ENCODE results near the gene GPR151. TPM values are rescaled to one million over a fixed set of nuclear protein-coding genes. Genes with fewer than 3 reads are reported as not detected.

Gene GPR151
- polyA plus RNA-seq, 1 donor from 2014 or later = 1.0 TPM

GRCh38 chr5:146533882-146534281 is 17.9 kb upstream of the GPR151 start:
- Histone ChIP-seq H3K9me2 (ENCODE audit: insufficient read depth, low read length) (no peaks in the 10 kb centered on the region), H3K36me3 (ENCODE audit: insufficient read depth, low read length) (no peaks in the 10 kb centered on the region), H3K79me2 (replicated peaks; ENCODE audit: insufficient read depth, low read length) (no peaks in the 10 kb centered on the region), H3K9ac (ENCODE audit: low read length) (no peak overlapping the region), H3K9me3 (ENCODE audit: low read length) (no peaks in the 10 kb centered on the region), H3F3A (ENCODE audit: insufficient read depth, low read length, poor library complexity, severe bottlenecking) (no peaks in the 10 kb centered on the region), H4K20me1 (ENCODE audit: insufficient read depth) (no peaks in the 10 kb centered on the region), H2AFZ (ENCODE audit: low read depth, low read length) (no peak overlapping the region), H3K4me2 (ENCODE audit: low read length) (no peak overlapping the region), H3K27me3 (ENCODE audit: insufficient read depth, low read depth, low read length) (no peaks in the 10 kb centered on the region), H3K4me3 (ENCODE audit: low read length) (no peak overlapping the region), H3K27ac (ENCODE audit: low read length) (no peak overlapping the region)
- no peak for TF ChIP-seq EP300 (conservative IDR thresholded peaks at IDR 0.05; ENCODE audit: poor library complexity, severe bottlenecking)
- TF ChIP-seq EZH2 (IDR thresholded peaks at IDR 0.05; ENCODE audit: borderline replicate concordance, insufficient read depth, low read length, poor library complexity, severe bottlenecking) = no peak
- no peak for TF ChIP-seq RAD21 (conservative IDR thresholded peaks at IDR 0.05)
- TF ChIP-seq SMC3 (conservative IDR thresholded peaks at IDR 0.05; ENCODE audit: poor library complexity) = no peak
- TF ChIP-seq REST (IDR thresholded peaks at IDR 0.05; ENCODE audit: borderline replicate concordance) = no peak
- TF ChIP-seq POLR2AphosphoS5 (IDR thresholded peaks at IDR 0.05) = no peak
- no peak for TF ChIP-seq TAF1 (IDR thresholded peaks at IDR 0.05; ENCODE audit: low read depth)
- TF ChIP-seq, protein P1, sequence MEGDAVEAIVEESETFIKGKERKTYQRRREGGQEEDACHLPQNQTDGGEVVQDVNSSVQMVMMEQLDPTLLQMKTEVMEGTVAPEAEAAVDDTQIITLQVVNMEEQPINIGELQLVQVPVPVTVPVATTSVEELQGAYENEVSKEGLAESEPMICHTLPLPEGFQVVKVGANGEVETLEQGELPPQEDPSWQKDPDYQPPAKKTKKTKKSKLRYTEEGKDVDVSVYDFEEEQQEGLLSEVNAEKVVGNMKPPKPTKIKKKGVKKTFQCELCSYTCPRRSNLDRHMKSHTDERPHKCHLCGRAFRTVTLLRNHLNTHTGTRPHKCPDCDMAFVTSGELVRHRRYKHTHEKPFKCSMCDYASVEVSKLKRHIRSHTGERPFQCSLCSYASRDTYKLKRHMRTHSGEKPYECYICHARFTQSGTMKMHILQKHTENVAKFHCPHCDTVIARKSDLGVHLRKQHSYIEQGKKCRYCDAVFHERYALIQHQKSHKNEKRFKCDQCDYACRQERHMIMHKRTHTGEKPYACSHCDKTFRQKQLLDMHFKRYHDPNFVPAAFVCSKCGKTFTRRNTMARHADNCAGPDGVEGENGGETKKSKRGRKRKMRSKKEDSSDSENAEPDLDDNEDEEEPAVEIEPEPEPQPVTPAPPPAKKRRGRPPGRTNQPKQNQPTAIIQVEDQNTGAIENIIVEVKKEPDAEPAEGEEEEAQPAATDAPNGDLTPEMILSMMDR (IDR thresholded peaks at IDR 0.05; ENCODE audit: poor library complexity, severe bottlenecking) = no peak
- TF ChIP-seq MXI1 (conservative IDR thresholded peaks at IDR 0.05; ENCODE audit: poor library complexity, severe bottlenecking) = no peak

DNA sequence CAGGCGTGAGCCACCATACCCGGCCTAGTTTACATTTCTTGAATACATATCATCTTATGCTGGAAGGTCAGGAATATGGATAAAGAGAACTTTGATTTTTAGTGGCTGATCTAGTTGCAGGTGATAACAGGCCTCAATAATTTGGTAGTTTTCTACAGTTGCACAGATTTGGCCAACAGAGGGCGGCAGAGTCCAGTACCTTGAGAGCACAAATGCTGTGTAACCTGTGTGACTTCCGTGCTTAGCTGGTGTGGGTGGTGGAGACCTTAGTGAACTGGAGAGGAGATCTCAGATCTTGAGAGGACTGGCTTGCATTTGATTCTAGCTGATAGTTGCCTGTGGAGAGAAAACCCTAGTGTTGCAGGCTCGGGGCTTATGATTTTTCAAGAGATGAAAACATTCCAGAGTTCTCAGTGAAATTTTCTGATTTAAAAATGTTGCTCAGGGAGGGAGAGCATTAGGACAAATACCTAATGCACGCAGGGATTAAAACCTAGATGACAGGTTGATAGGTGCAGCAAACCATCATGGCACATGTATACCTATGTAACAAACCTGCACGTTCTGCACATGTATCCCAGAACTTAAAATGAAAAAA is 17.4 kb upstream of the GPR151 start:
- Histone ChIP-seq H3K4me2 (ENCODE audit: low read length) (no peak overlapping the region), H3K4me3 (ENCODE audit: low read length) (no peak overlapping the region), H3K27ac (ENCODE audit: low read length) (no peak overlapping the region), H3F3A (ENCODE audit: insufficient read depth, low read length, poor library complexity, severe bottlenecking) (no peaks in the 10 kb centered on the region), H2AFZ (ENCODE audit: low read depth, low read length) (no peak overlapping the region), H3K79me2 (replicated peaks; ENCODE audit: insufficient read depth, low read length) (no peaks in the 10 kb centered on the region), H3K9me3 (ENCODE audit: low read length) (no peaks in the 10 kb centered on the region), H3K9ac (ENCODE audit: low read length) (no peak overlapping the region), H4K20me1 (ENCODE audit: insufficient read depth) (no peaks in the 10 kb centered on the region), H3K27me3 (ENCODE audit: insufficient read depth, low read depth, low read length) (no peaks in the 10 kb centered on the region), H3K9me2 (ENCODE audit: insufficient read depth, low read length) (no peaks in the 10 kb centered on the region), H3K36me3 (ENCODE audit: insufficient read depth, low read length) (no peaks in the 10 kb centered on the region)
- no peak for TF ChIP-seq TAF1 (IDR thresholded peaks at IDR 0.05; ENCODE audit: low read depth)
- TF ChIP-seq, protein P1 (IDR thresholded peaks at IDR 0.05; ENCODE audit: poor library complexity, severe bottlenecking) = peak; percentile 95
- TF ChIP-seq SMC3 (conservative IDR thresholded peaks at IDR 0.05; ENCODE audit: poor library complexity) = peak; percentile 95
- TF ChIP-seq RAD21 (conservative IDR thresholded peaks at IDR 0.05) = peak; percentile 95
